HG03139 (cell line): ENCODE results near the gene UIMC1.
"Not testable (repeated sequence)": the region's sequence is repeated elsewhere in the genome, so short reads cannot be mapped to it uniquely, and the experiment has no call there.

Experiments used
- ATAC-seq: cut with Tn5 transposase; IDR thresholded peaks from one replicate; pipeline ENCODE4 v1.9.1; 2021; ENCODE audit not compliant: unreplicated experiment

UIMC1 gene

GRCh38 chr5:176873541-176874172 is 132.9 kb downstream of the UIMC1 start:
- ATAC-seq, result no peak

GRCh38 chr5:176873011-176873410 is 133.6 kb downstream of the UIMC1 start:
- not testable (repeated sequence) for ATAC-seq

GRCh38 chr5:176872586-176872985 is 134.0 kb downstream of the UIMC1 start:
- not testable (repeated sequence) for ATAC-seq

GRCh38 chr5:176870644-176871043 is 135.9 kb downstream of the UIMC1 start:
- not testable (repeated sequence) for ATAC-seq

- ATAC-seq, result no peak
Observed at GRCh38 chr5:176870110-176870591, 136.4 kb downstream of the UIMC1 start.

GRCh38 chr5:176869501-176870109 is 137.0 kb downstream of the UIMC1 start:
- no peak for ATAC-seq

- ATAC-seq, result no peak
Observed at GRCh38 chr5:176868731-176869130, 137.8 kb downstream of the UIMC1 start.

- no peak for ATAC-seq
Observed at GRCh38 chr5:176868126-176868525, 138.5 kb downstream of the UIMC1 start.

- ATAC-seq, result no peak
Observed at GRCh38 chr5:176866707-176867310, 139.8 kb downstream of the UIMC1 start.

- ATAC-seq, result no peak
Observed at GRCh38 chr5:176865964-176866363, 140.6 kb downstream of the UIMC1 start.

GRCh38 chr5:176864755-176865154 is 141.8 kb downstream of the UIMC1 start:
- ATAC-seq, result no peak

GRCh38 chr5:176863765-176864098 is 142.8 kb downstream of the UIMC1 start:
- ATAC-seq, result no peak

- no peak for ATAC-seq
Observed at GRCh38 chr5:176863041-176863764, 143.4 kb downstream of the UIMC1 start.

GRCh38 chr5:176862330-176862995 is 144.1 kb downstream of the UIMC1 start:
- ATAC-seq, result no peak

- ATAC-seq, result no peak
Observed at GRCh38 chr5:176861276-176861675, 145.3 kb downstream of the UIMC1 start.

GRCh38 chr5:176860381-176860780 is 146.2 kb downstream of the UIMC1 start:
- no peak for ATAC-seq

GRCh38 chr5:176859916-176860315 is 146.7 kb downstream of the UIMC1 start:
- no peak for ATAC-seq

GRCh38 chr5:176857894-176858273 is 148.7 kb downstream of the UIMC1 start:
- ATAC-seq, result no peak

GRCh38 chr5:176857216-176857893 is 149.2 kb downstream of the UIMC1 start:
- ATAC-seq, result no peak

- ATAC-seq, result no peak
Observed at GRCh38 chr5:176856746-176857145, 149.8 kb downstream of the UIMC1 start.

GRCh38 chr5:176855598-176855997 is 151.0 kb downstream of the UIMC1 start:
- no peak for ATAC-seq
